LNCAP (cell line): ENCODE results near the gene AQR.

Experiments
- CTCF ChIP-seq: fragments of 450-650 bp; IDR thresholded peaks from 2 replicates; pipeline ENCODE4 v1.5.1; 2017; ENCODE audit warnings: mild to moderate bottlenecking

The AQR gene

GRCh38 chr15:34984889-34985630 is 15.5 kb upstream of the AQR start:
- TF ChIP-seq CTCF: no peak

GRCh38 chr15:34976743-34977142 is 7.2 kb upstream of the AQR start:
- TF ChIP-seq CTCF: no peak

GRCh38 chr15:34976073-34976472 is 6.5 kb upstream of the AQR start:
- no peak for TF ChIP-seq CTCF

GRCh38 chr15:34973512-34973911 is 4.0 kb upstream of the AQR start:
- TF ChIP-seq CTCF: no peak

GRCh38 chr15:34964277-34964676 is 5.3 kb downstream of the AQR start:
- no peak for TF ChIP-seq CTCF

GRCh38 chr15:34953851-34954250 is 15.7 kb downstream of the AQR start:
- TF ChIP-seq CTCF: no peak

- TF ChIP-seq CTCF: no peak
Observed at GRCh38 chr15:34952481-34952880, 17.1 kb downstream of the AQR start.

GRCh38 chr15:34951993-34952392 is 17.5 kb downstream of the AQR start:
- TF ChIP-seq CTCF: no peak
